ENCODE measurements around the gene USP6NL. TPM values are rescaled to one million over a fixed set of nuclear protein-coding genes. Genes with fewer than 3 reads are reported as not detected.

USP6NL gene
- total RNA-seq, 2 donors from 2014 or later: 13.5 to 19.3 TPM

DNA sequence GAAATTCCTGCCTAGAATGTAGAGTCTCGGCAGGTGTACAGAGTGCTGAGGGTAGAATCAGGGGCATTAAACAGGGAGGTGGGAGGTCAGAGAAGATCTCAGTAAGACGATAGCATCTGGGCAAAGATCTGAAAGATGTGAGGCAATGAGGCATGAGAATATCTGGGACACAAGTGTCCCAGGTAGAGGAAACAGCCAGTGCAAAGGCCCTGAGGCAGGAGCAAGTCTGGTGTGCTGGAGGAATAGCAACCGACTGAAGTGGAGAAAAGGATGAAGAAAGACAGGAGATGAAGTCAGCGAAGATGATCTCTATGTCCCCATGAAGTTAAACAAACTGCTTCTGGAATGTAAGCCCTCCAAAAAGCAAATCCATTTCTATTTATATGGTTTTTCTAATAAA, 84.4 kb downstream of the USP6NL start:
- no peak overlapping the region for H3K9ac ChIP-seq (ENCODE audit: low read depth in 2 of 2, low read length in 2 of 2)
- H3K36me3 ChIP-seq: no peaks in the 10 kb centered on the region
- intact Hi-C loops (cut with DNase I): loop anchor here (10.0 kb wide), 1 partner anchor 78 kb away; no protein-coding TSS in a partner anchor
- no peaks in the 10 kb centered on the region for H3K4me1 ChIP-seq
- H3K27me3 ChIP-seq: no peaks in the 10 kb centered on the region
- TF ChIP-seq CTCF (IDR thresholded peaks at IDR 0.05): no peak
- no peak for DNase-seq
- H3K4me3 ChIP-seq: no peak overlapping the region
- no peak overlapping the region for H3K27ac ChIP-seq
- H3K9me3 ChIP-seq: no peaks in the 10 kb centered on the region

DNA sequence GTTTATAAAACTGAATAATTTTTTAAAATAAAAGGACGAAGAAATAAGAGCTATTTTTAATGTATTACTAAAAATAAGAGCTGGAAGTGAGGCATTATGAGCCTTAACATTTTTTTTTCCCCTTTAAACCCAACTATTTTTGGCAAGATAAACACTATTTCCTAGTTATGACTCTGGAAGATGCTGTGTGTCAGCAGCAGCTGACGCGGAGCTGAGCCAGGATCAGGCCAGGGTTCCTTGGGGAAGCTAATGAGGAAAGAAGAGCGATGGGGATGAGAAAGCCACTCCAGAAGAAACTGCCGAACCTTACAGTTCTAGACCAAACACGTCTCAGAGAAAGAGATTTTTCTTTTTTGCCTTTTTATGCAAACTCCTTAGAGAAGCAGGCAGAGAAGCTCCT, 85.9 kb downstream of the USP6NL start:
- DNase-seq: peak; percentile 37
- intact Hi-C loops (cut with DNase I): loop anchor here (10.0 kb wide), 1 partner anchor 79 kb away; no protein-coding TSS in a partner anchor

GRCh38 chr10:11522821-11523245, 88.6 kb downstream of the USP6NL start:
- TF ChIP-seq CTCF (IDR thresholded peaks at IDR 0.05): no peak
- H3K9ac ChIP-seq (ENCODE audit: low read depth in 2 of 2, low read length in 2 of 2): no peak overlapping the region
- H3K27me3 ChIP-seq: no peaks in the 10 kb centered on the region
- no peak overlapping the region for H3K4me3 ChIP-seq
- peak; percentile 62 for DNase-seq
- H3K4me1 ChIP-seq: no peaks in the 10 kb centered on the region
- H3K36me3 ChIP-seq: no peaks in the 10 kb centered on the region
- H3K27ac ChIP-seq: no peak overlapping the region
- no peaks in the 10 kb centered on the region for H3K9me3 ChIP-seq
- intact Hi-C loops (cut with DNase I): loop anchor here (10.0 kb wide), 1 partner anchor 82 kb away; no protein-coding TSS in a partner anchor

More for the DNA sequence above, 85.9 kb downstream of the USP6NL start:
- Histone ChIP-seq H3K27ac (no peak overlapping the region), H3K4me1 (no peaks in the 10 kb centered on the region), H3K9ac (ENCODE audit: low read depth in 2 of 2, low read length in 2 of 2) (no peak overlapping the region), H3K9me3 (no peaks in the 10 kb centered on the region), H3K4me3 (no peak overlapping the region), H3K36me3 (no peaks in the 10 kb centered on the region), H3K27me3 (no peaks in the 10 kb centered on the region)
- TF ChIP-seq CTCF (IDR thresholded peaks at IDR 0.05): no peak

DNA sequence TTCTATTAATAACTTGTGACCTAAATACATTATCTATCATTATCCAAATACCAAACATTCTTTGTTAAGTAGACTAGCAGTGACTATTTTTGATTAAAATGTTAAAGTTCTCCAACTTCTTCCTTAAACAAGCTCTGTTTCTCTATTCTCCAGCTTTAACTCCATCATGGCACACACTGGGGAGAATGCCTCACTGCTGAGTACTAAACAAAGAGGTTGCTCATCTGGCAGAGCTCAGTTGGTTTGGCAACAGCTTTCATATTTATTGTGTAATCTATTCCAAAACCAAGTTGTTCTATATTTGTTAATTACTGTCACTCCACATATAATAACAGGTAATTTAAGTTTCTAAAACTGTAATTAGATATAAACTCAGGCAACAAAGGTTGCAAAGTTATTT, 89.6 kb downstream of the USP6NL start:
- intact Hi-C loops (cut with DNase I): loop anchor here (10.0 kb wide), 1 partner anchor 83 kb away; no protein-coding TSS in a partner anchor
- Histone ChIP-seq H3K36me3 (no peaks in the 10 kb centered on the region), H3K9me3 (no peaks in the 10 kb centered on the region), H3K27ac (no peak overlapping the region), H3K4me3 (no peak overlapping the region), H3K9ac (ENCODE audit: low read depth in 2 of 2, low read length in 2 of 2) (no peak overlapping the region), H3K4me1 (no peaks in the 10 kb centered on the region), H3K27me3 (no peaks in the 10 kb centered on the region)
- no peak for TF ChIP-seq CTCF (IDR thresholded peaks at IDR 0.05)
- no peak for DNase-seq

DNA sequence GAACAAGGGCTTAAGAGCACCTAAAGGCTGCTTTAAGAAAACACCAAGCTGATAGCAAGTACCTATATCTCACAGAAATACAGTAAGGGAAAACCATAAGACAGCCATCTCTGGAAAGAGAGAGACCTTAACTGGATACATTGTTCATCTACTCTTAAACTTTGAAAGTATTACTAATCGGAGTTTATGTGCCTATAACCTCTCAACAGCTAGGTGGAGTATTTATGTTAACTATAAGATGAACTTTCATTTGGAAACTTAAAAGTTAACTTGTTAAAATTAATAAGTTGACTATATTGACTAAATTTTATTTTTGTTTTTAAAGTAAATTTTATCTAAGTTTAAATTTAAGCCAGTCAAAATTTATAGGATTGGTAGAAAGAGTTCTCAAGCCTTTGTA, 90.6 kb downstream of the USP6NL start:
- intact Hi-C loops (cut with DNase I): loop anchor here (10.0 kb wide), 1 partner anchor 84 kb away; no protein-coding TSS in a partner anchor
- Histone ChIP-seq H3K36me3 (no peaks in the 10 kb centered on the region), H3K27me3 (no peaks in the 10 kb centered on the region), H3K4me1 (no peaks in the 10 kb centered on the region), H3K27ac (no peak overlapping the region), H3K9ac (ENCODE audit: low read depth in 2 of 2, low read length in 2 of 2) (no peak overlapping the region), H3K4me3 (no peak overlapping the region), H3K9me3 (no peaks in the 10 kb centered on the region)
- DNase-seq: no peak
- TF ChIP-seq CTCF (IDR thresholded peaks at IDR 0.05): no peak

All from colonic mucosa (tissue), 4 donors.